DMS 273 (cell line): ENCODE data around the gene ARR3.
"Not testable (repeated sequence)": the region's sequence is repeated elsewhere in the genome, so short reads cannot be mapped to it uniquely, and the experiment has no call there.

Experiments
- DNase-seq: peaks from one replicate; lab custom pipeline; 2025; ENCODE audit not compliant: unreplicated experiment; lab: John Stamatoyannopoulos, UW

ARR3 gene

DNA sequence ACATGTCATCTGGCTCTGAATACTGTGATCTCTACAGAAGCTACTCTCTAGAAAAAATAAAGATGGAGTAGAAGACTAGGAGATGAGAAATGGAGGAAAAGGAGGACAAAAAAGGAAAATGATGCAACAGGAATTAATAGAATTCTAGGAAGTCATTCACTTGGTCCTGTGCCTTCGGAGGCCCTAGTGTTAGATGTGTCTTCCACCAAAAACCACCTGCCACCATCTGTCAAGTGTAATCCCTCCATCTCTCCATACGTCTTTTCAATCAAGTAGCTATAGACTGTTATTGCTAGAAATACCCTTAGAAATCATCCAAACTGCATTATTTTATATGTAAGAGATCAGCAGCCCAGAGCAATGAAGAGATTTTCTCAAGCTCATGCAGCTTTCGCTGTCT lies 10.9 kb downstream of the ARR3 start:
- no peak for DNase-seq

DNA sequence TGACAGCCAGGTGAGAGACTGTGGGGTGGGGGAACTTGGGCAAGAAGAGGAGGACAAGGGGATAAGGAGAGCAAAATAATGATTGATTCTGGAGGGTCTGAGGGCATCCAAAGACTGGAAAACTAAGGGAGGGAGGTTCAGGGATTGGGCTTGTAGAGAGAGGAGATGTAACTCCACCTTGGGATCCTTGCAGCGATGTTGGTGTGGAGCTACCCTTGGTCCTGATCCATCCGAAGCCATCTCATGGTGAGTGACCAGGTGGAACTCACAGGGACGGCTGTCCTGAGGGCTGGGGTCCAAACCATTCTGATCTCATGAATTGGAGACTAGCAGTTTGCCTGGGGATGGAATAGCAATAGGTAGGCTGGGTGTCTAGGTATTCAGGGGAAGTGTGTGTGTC lies 12.4 kb downstream of the ARR3 start:
- no peak for DNase-seq

DNA sequence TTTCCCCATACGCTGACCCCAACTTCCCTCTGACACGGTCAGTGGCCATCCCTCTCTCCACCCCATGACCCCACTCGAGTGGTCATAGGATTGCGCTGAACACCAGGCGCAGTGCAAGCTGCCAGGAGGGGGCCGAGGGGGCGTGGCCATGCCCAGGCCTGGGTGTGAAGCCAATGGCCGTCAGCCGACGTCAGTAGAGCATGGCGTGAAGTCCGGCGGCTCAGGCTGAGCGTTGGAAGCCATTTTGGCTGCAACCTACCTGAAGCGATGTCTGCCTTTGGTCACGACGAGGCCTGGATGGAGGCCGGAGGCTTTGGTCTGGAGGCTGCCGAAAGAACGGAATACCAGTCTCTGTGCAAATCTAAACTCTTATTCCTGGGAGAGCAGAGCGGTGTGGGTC lies 13.8 kb downstream of the ARR3 start, which contains the start of gene RAB41:
RAB41 (plus strand) TSS at position 222 of the 400 bp plus-strand sequence; CDS start at position 268, 46 bp downstream.
- DNase-seq = no peak

DNA sequence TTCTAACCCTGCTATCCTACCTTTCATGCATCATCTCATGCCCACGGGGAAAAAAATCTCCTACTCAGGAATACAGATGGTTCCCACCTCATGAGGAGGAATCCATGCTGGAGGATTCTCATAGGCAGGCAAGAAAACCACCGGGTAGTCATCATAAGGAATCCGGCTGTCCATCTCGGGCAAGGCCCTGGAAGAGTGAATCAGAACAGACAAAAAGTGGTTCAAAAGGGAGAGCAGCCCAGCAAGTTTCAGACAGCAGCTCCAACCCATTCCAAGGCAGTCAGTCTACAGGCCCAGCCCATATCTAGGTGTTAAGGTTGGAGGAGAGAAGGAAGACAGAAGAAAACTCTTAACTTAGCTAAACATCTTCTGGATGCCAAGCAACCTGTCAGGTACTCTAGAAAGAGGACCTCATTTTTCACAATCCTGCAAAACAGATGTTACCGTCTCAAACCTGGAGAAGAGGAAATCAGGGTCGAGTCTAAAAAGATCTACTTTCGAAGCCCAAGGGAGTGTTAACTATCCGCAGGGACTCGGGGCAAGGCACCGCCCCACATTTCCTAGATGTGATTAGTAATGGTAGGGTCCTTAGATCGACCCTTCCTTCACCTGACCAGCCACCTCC lies 21.1 kb downstream of the ARR3 start:
- no peak for DNase-seq

DNA sequence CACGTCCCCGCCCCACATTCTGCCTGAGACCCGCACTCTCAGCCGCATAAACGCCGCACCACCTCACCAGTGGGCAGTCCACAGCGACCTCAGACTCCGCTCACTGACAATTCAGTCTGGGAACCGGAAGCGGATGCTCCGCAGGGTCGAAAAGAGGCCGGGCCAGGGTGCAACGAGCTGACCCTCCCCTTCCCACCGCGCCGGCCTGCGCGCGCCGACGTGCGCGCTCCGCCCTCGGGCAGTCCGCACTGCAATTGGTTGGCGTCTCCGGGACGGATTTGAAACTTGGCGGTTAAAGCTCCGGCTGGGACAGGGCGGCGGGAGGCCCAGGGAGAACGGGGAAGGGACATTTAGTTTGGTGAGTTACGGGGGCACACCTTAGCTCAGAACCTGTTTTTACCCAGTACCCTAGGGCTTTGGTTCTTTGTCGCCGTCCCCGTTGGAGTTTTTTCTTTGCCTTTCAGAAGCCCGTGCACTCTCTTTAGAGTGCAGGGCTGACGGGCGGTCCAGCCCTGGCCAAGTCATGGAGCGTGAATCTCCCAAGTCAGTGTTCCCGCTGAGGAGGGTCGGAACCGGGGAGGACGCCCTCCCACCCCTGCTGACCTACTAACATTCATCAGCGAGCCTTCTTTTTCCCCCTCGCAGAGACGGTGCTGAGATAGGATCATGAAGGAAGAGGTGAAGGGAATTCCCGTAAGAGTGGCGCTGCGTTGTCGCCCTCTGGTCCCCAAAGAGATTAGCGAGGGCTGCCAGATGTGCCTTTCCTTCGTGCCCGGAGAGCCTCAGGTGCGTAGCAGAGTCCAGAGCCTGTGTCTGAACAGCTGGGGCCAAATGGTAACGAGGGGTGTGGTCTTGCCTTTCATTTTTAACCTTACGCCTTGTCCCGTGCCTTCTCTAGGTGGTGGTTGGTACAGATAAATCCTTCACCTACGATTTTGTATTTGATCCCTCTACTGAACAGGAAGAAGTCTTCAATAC lies 21.9 kb downstream of the ARR3 start, which contains the start of the genes KIF4A and PDZD11:
KIF4A (plus strand) TSS at position 312 of the 978 bp plus-strand sequence; CDS start at position 667, 355 bp downstream.
PDZD11 (minus strand) TSS at position 135 of the 978 bp plus-strand sequence. CDS start 586 bp downstream, outside the sequence.
- DNase-seq = peak; percentile 93

DNA sequence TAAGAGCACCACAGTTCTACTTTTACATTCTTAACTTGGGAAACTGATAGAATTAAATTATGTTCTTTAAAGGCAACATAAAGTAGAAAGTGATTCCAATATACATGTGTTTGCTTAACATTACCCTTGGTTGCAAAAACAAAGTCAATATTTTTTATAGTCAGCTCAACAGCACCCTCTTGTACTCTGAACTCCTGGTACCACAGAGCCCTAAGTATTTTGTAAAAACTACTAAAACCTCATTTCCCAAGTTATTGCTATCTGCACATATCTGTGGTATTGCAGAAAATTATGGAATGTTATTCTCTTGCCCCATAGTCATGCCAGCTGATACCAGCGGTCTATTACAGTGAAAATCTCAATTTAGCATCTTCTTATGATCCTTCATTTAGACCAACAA lies 24.7 kb downstream of the ARR3 start:
- DNase-seq = no peak

DNA sequence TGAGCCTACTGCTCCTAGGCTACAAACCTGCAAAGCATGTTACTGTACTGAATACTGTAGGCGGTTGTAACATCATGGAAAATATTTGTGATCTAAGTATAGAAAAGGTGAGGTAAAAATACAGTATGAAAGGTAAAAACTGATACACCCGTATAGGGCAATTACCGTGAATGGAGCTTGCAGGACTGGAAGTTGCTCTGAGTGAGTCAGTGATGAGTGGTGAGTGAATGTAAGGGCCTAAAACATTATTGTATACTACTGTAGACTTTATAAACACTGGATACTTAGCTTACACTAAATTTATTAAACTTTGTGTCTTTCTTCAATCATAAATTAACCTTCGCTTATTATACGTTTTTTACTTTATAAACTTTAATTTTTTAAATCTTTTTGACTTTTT lies 25.5 kb downstream of the ARR3 start:
- DNase-seq = no peak

DNA sequence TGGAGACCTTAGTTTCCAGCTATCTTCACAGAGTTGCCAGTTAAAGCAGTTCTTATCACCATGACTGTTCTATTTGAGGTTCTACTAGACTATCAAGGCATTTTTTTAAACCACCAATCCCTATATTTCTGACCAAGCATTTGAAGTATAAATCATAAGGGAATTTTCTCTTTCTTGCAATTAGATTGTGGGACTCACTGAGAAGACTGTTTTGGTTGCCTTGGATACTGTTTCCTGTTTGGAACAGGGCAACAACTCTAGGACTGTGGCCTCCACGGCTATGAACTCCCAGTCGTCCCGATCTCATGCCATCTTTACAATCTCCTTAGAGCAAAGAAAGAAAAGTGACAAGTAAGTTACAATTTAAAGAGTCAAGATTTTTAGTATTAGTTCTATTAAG lies 33.6 kb downstream of the ARR3 start:
- DNase-seq = no peak

DNA sequence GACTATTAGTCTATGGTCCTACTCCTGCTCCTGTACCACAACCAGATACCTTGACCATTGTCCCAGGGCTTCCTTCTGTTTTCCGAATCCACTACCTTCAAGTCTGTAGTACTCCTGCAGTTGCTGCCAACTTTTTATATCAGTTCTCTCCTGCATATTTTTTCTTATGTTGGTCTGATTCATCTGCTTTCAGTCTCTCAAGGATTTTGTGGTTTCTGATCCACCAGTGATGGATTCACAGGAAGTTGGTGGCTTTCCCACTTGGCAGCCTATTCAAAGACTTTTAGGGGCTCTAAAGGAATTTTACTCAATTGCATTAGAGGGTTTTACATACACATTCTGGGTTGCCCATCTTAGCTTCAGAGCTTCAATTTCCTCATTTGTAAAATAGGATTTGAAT lies 45.4 kb downstream of the ARR3 start:
- no peak for DNase-seq

DNA sequence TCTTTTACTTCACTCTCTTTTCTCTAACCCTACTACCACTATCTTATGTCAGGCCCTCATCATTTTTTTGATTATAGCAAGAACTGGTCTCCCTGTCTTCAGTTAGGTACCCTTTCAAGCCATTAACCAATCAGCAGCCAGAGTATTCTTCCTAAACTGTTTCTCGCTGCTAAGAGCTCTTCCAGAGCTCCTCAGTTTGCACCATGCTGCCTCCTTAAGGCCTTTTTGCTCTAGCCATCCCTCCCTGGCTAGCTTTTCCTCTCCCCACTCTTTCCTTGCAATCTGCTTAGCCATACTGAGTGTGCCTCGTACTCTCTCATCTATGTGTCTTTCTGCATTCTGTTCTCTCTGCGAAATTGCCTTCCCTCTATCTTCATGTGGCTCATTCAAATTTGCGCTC lies 54.6 kb downstream of the ARR3 start:
- DNase-seq = no peak

DNA sequence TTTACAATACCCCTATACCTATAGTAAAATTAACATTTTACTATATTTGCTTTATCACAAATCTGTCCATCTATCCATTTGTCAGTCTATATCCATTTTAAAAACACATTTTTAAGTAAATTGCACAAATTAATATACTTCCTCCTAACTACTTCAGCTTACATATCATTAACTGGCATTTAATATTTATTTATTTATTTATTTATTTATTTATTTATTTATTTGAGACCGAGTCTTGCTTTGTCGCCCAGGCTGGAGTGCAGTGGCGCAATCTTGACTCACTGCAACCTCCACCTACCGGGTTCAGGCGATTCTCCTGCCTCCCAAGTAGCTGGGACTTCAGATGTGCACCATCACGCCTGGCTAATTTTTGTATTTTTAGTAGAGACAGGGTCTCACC lies 55.5 kb downstream of the ARR3 start:
- DNase-seq = not testable (repeated sequence)

DNA sequence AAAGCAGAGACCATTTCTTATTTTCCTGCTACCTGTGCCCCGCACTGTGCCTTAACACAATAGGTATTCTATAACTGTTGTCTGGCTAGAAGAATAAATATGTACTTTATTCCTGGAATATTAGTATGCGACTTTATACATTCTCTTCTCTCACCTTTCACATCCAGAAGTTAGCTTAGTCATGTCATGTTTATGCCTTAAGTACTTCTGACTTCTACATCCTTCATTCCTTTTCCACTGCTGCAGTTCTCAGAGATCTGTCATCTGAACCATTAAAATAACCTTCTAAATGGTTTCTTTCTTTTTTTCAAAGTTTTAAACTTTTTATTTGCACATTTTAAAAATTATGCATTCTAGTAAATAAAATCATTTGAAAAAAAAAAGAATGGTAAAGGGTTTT lies 56.2 kb downstream of the ARR3 start:
- no peak for DNase-seq

DNA sequence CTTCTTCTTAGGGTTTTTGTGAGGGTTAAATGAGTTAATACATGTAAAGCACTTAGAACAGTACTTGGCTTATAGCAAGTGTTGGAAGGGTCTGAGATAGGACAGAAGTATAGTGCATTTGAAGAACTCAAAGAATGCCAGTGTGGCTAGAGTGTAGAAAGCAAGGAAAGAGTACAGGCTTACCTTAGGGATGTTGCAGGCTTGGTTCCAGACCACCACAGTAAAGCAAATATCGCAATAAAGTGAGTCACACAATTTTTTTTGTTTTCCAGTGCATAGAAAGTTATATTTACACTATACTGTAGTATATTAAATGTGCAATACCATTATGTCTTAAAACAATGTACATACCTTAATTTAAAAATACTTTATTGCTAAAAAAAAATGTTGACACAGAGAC lies 63.0 kb downstream of the ARR3 start:
- DNase-seq = no peak
